IMR-90 (cell line): ENCODE measurements around the gene HTT.

Experiments used
- CHD1 ChIP-seq: IDR thresholded peaks from 2 replicates; pipeline ENCODE4 v1.6.1; 2012; ENCODE audit warnings: low read depth, low read length, improper control_type of control experiment
- FOS ChIP-seq: fragments of 150-350 bp; IDR thresholded peaks from 2 replicates; pipeline ENCODE4 v1.6.1; 2016; ENCODE audit warnings: low read depth, low read length
- POLR2A ChIP-seq: IDR thresholded peaks from 2 replicates; pipeline ENCODE4 v1.6.1; 2012; ENCODE audit warnings: mild to moderate bottlenecking, low read depth, low read length
- TF ChIP-seq, protein P1 (sequence below): conservative IDR thresholded peaks from 2 replicates; pipeline ENCODE4 v1.5.1; 2012; ENCODE audit warnings: mild to moderate bottlenecking, low read depth, low read length, improper control_type of control experiment

- TF ChIP-seq, protein P1, sequence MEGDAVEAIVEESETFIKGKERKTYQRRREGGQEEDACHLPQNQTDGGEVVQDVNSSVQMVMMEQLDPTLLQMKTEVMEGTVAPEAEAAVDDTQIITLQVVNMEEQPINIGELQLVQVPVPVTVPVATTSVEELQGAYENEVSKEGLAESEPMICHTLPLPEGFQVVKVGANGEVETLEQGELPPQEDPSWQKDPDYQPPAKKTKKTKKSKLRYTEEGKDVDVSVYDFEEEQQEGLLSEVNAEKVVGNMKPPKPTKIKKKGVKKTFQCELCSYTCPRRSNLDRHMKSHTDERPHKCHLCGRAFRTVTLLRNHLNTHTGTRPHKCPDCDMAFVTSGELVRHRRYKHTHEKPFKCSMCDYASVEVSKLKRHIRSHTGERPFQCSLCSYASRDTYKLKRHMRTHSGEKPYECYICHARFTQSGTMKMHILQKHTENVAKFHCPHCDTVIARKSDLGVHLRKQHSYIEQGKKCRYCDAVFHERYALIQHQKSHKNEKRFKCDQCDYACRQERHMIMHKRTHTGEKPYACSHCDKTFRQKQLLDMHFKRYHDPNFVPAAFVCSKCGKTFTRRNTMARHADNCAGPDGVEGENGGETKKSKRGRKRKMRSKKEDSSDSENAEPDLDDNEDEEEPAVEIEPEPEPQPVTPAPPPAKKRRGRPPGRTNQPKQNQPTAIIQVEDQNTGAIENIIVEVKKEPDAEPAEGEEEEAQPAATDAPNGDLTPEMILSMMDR: no peak
- TF ChIP-seq POLR2A (no peak), CHD1 (no peak), FOS (no peak)
Observed at GRCh38 chr4:3235581-3235980, 161.1 kb downstream of the HTT start.
